Kidney epithelial cell (primary cell): ENCODE data around the gene ANKLE2. TPM values are rescaled to one million over a fixed set of nuclear protein-coding genes. Genes with fewer than 3 reads are reported as not detected.

Experiments used
- DNase-seq: peaks from one replicate; pipeline ENCODE4 v3.0.0-alpha.2; 2010; ENCODE audit warnings: low read depth
- H3K27me3 ChIP-seq: 2 replicates; pipeline ENCODE4 v1.6.0; 2011; ENCODE audit warnings: low read length; ENCODE audit not compliant: control insufficient read depth, insufficient read depth
- H3K36me3 ChIP-seq: 2 replicates; pipeline ENCODE4 v1.5.1; 2011; ENCODE audit warnings: low read length; ENCODE audit not compliant: control insufficient read depth, insufficient read depth
- H3K4me3 ChIP-seq: 2 replicates; pipeline ENCODE4 v1.5.1; 2011; ENCODE audit warnings: low read depth, mild to moderate bottlenecking, control low read depth, low read length
- CTCF ChIP-seq: IDR thresholded peaks from 2 replicates; pipeline ENCODE4 v1.5.1; 2011; ENCODE audit warnings: mild to moderate bottlenecking, moderate library complexity, low read length, control low read depth, inconsistent platforms; ENCODE audit not compliant: insufficient read depth, poor library complexity, severe bottlenecking
- total RNA-seq: library from RNA; depleted of rRNA; stranded (reverse); fragments of >200 nt; gene quantifications from 2 replicates; pipeline ENCODE4 v1.2.3, GENCODE V29; 2015

ANKLE2 gene
- total RNA-seq, 1 donor from 2014 or later, result 115 TPM

- Histone ChIP-seq H3K36me3 (peaks cover 2% of the 10 kb centered on the region), H3K4me3 (no peak overlapping the region), H3K27me3 (no peaks in the 10 kb centered on the region)
- TF ChIP-seq CTCF, result no peak
- no peak for DNase-seq
These were observed 9.7 kb upstream of the ANKLE2 start for GRCh38 chr12:132771126-132771838.

DNA sequence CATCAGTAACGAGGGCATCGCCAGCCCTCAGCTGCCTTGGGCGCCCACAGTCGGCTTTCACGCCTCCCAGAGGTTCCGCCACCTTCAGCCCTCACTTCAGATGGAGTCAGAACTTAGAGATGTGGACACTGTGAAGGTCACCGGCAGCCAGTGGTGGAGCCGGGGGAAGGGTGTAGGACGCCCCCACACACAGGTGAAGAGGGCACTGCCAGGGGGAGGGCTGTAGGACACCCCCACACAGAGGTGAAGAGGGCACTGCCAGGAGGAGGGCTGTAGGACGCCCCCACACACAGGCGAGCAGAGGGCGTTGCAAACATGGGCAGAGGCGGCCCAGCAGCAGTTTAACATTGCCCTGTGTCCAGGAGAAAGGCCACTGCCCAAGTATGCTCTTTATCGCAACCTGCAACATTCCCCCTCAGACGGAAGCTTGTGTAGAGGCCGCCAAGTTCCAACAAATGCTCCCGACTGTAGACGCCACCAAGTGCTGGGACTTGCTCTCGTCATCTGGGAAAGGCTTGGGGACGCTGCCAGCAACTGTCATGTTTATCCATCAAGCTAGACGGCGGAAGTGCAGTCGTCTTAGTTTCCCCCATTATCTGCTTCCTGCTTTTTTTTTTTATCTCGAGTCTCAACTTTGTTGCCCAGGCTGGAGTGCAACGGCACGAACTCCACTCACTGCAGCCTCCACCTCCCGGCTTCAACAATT, 4.9 kb upstream of the ANKLE2 start:
- no peak for DNase-seq
- H3K36me3 ChIP-seq, result no peaks in the 10 kb centered on the region
- no peak overlapping the region for H3K4me3 ChIP-seq
- no peaks in the 10 kb centered on the region for H3K27me3 ChIP-seq
- no peak for TF ChIP-seq CTCF

GRCh38 chr12:132765361-132765760, 3.7 kb upstream of the ANKLE2 start:
- no peak for TF ChIP-seq CTCF
- Histone ChIP-seq H3K36me3 (no peaks in the 10 kb centered on the region), H3K4me3 (no peak overlapping the region), H3K27me3 (no peaks in the 10 kb centered on the region)
- no peak for DNase-seq

DNA sequence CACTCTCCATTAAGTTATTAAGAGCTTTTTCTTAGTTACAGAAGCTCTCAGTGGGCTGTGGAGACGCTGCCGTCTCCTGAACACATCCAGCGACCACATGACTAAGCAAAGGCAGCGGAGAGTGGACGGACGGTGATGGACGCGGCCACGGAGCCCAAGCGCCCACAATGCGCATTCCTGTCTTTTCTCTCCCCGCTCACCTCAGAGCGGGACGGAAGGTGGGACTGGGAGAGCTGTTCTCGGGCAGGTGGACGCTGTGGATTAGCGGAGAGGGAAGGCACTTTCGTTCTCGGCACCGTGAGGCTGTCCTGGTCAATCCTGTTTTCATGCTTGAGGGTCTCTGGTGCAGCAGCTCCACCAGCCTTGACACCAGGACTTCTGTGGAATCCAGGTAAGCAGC, 2.6 kb upstream of the ANKLE2 start:
- Histone ChIP-seq H3K27me3 (no peaks in the 10 kb centered on the region), H3K4me3 (no peak overlapping the region), H3K36me3 (no peaks in the 10 kb centered on the region)
- no peak for TF ChIP-seq CTCF
- DNase-seq, result no peak

GRCh38 chr12:132761921-132762583, 420 bp upstream of the ANKLE2 start:
- Histone ChIP-seq H3K36me3 (no peaks in the 10 kb centered on the region), H3K4me3 (peak overlapping the region; percentile 92), H3K27me3 (no peaks in the 10 kb centered on the region)
- peak; percentile 50 for DNase-seq
- peak; percentile 2 for TF ChIP-seq CTCF
